Peyer's patch (tissue), 4 donors: ENCODE results near the gene HEYL.

Experiments
- POLR2A ChIP-seq, 2 donors: fragments of 450-650 bp; IDR thresholded peaks; one replicate each; pipeline ENCODE4 v1.5.1; 2017; ENCODE audit warnings: antibody characterized with exemption in 2 of 2, mild to moderate bottlenecking in 2 of 2, moderate library complexity in 2 of 2
- TF ChIP-seq, protein P1 (sequence below), 6 experiments: fragments of 450-650 bp in 4 of 6; fragments of 200-600 bp in 2 of 6; sonication (generic) in 1 of 6; IDR thresholded peaks; one replicate each; pipeline ENCODE4 v1.5.1; 2017 to 2019; ENCODE audit warnings: antibody characterized with exemption in 6 of 6, mild to moderate bottlenecking in 3 of 6, moderate library complexity in 1 of 6

DNA sequence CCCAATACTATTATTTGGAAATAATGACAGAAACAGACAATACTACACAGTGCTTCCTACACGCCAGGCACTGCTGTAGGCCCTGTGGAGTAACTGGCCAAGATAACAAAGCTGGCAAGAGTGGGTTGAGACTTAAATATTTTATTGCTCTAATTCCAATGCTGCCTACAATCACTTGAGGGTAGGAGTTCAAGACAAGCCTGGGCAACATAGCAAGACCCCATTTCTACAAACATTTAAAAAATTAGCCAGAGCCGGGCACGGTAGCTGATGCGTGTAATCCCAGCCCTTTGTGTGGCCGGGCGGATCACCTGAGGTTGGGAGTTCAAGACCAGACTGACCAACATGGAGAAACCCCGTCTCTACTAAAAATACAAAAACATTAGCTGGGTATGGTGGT is 53.5 kb downstream of the HEYL start:
- TF ChIP-seq POLR2A (IDR thresholded peaks at IDR 0.05): no peak
- TF ChIP-seq, protein P1, sequence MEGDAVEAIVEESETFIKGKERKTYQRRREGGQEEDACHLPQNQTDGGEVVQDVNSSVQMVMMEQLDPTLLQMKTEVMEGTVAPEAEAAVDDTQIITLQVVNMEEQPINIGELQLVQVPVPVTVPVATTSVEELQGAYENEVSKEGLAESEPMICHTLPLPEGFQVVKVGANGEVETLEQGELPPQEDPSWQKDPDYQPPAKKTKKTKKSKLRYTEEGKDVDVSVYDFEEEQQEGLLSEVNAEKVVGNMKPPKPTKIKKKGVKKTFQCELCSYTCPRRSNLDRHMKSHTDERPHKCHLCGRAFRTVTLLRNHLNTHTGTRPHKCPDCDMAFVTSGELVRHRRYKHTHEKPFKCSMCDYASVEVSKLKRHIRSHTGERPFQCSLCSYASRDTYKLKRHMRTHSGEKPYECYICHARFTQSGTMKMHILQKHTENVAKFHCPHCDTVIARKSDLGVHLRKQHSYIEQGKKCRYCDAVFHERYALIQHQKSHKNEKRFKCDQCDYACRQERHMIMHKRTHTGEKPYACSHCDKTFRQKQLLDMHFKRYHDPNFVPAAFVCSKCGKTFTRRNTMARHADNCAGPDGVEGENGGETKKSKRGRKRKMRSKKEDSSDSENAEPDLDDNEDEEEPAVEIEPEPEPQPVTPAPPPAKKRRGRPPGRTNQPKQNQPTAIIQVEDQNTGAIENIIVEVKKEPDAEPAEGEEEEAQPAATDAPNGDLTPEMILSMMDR (IDR thresholded peaks at IDR 0.05): no peak
